GM12801 (cell line): ENCODE data around the gene EFHD2.

ENCODE experiments used
- CTCF ChIP-seq: IDR thresholded peaks from one replicate; pipeline ENCODE4 v1.5.1; 2011; ENCODE audit warnings: control low read depth; ENCODE audit not compliant: insufficient read length; ENCODE audit errors: extremely low read depth

EFHD2 gene

GRCh38 chr1:15410884-15411245, 1.2 kb downstream of the EFHD2 start:
- no peak for TF ChIP-seq CTCF

- no peak for TF ChIP-seq CTCF
Observed at GRCh38 chr1:15411593-15412137, 2.0 kb downstream of the EFHD2 start.

- no peak for TF ChIP-seq CTCF
Observed at GRCh38 chr1:15412175-15412800, 2.6 kb downstream of the EFHD2 start.

GRCh38 chr1:15412843-15413242, 3.2 kb downstream of the EFHD2 start:
- no peak for TF ChIP-seq CTCF

- no peak for TF ChIP-seq CTCF
Observed at GRCh38 chr1:15413563-15414444, 4.1 kb downstream of the EFHD2 start.

- no peak for TF ChIP-seq CTCF
Observed at GRCh38 chr1:15414445-15414983, 4.8 kb downstream of the EFHD2 start.
